Hematopoietic multipotent progenitor cell treated with erythropoietin and hydrocortisone succinate and interleukin-3 and kit ligand, for 4 days (in vitro differentiated cells): ENCODE measurements around the gene HYPK.
A peak's percentile ranks its signal among the peaks of the same experiment; 100 is the strongest.

Source experiments
- DNase-seq: peaks from one replicate; pipeline ENCODE4 v3.0.0-alpha.2; 2015

HYPK gene

GRCh38 chr15:43800286-43801141, at the start of gene HYPK:
TSS of gene HYPK (plus strand) at chr15:43800599. CDS start at chr15:43800623, 24 bp downstream.
- DNase-seq, result peak; percentile 96

- DNase-seq, result no peak
Measured at GRCh38 chr15:43751885-43752284, 48.5 kb upstream of the HYPK start.

- DNase-seq, result no peak
Measured at GRCh38 chr15:43762824-43763223, 37.6 kb upstream of the HYPK start.

- DNase-seq, result no peak
Measured at GRCh38 chr15:43763819-43764446, 36.5 kb upstream of the HYPK start.

GRCh38 chr15:43769584-43770228, 30.7 kb upstream of the HYPK start:
- DNase-seq, result peak; percentile 83

GRCh38 chr15:43771816-43772215, 28.6 kb upstream of the HYPK start:
- DNase-seq, result no peak

- DNase-seq, result no peak
Measured at GRCh38 chr15:43772624-43773023, 27.8 kb upstream of the HYPK start.

- no peak for DNase-seq
Measured at GRCh38 chr15:43774062-43774461, 26.3 kb upstream of the HYPK start.

GRCh38 chr15:43775411-43775965, 24.9 kb upstream of the HYPK start:
- peak; percentile 36 for DNase-seq

- DNase-seq, result no peak
Measured at GRCh38 chr15:43776101-43776717, 24.2 kb upstream of the HYPK start.

- peak; percentile 94 for DNase-seq
Measured at GRCh38 chr15:43776718-43777266, 23.6 kb upstream of the HYPK start, which contains the start of gene ELL3. TSS of gene ELL3 (minus strand) at chr15:43776966. CDS start at chr15:43776901, 65 bp downstream.

GRCh38 chr15:43777267-43777914, 23.0 kb upstream of the HYPK start:
- peak; percentile 95 for DNase-seq

- no peak for DNase-seq
Measured at GRCh38 chr15:43779016-43779415, 21.4 kb upstream of the HYPK start.

GRCh38 chr15:43789409-43789808, 11.0 kb upstream of the HYPK start:
- DNase-seq, result no peak

GRCh38 chr15:43791993-43792760, 8.2 kb upstream of the HYPK start, which contains the start of gene SERF2:
TSS of gene SERF2 (plus strand) at chr15:43792320. CDS start at chr15:43792377, 57 bp downstream.
- DNase-seq, result peak; percentile 100

GRCh38 chr15:43792761-43793476, 7.5 kb upstream of the HYPK start:
- peak; percentile 53 for DNase-seq

GRCh38 chr15:43793647-43794046, 6.8 kb upstream of the HYPK start:
- no peak for DNase-seq

GRCh38 chr15:43794269-43795037, 5.9 kb upstream of the HYPK start:
- DNase-seq, result no peak

GRCh38 chr15:43795197-43795596, 5.2 kb upstream of the HYPK start:
- DNase-seq, result no peak

GRCh38 chr15:43795997-43796396, 4.4 kb upstream of the HYPK start:
- no peak for DNase-seq
